CD1c-positive myeloid dendritic cell (primary cell): Measurements from ENCODE around the gene PHYKPL.

Experiments
- DNase-seq: peaks from one replicate; pipeline ENCODE4 v3.0.0-alpha.2; 2016; ENCODE audit errors: extremely low spot score

PHYKPL gene

GRCh38 chr5:178223828-178224335 is 8.7 kb downstream of the PHYKPL start:
- no peak for DNase-seq

- no peak for DNase-seq
Measured at GRCh38 chr5:178223196-178223773, 9.3 kb downstream of the PHYKPL start.

- no peak for DNase-seq
Measured at GRCh38 chr5:178222292-178222691, 10.3 kb downstream of the PHYKPL start.

- DNase-seq: no peak
Measured at GRCh38 chr5:178221853-178222252, 10.7 kb downstream of the PHYKPL start.

- DNase-seq: peak; percentile 46
Measured at GRCh38 chr5:178221282-178221681, 11.3 kb downstream of the PHYKPL start.

- no peak for DNase-seq
Measured at GRCh38 chr5:178218827-178219226, 13.8 kb downstream of the PHYKPL start.

- no peak for DNase-seq
Measured at GRCh38 chr5:178218237-178218776, 14.3 kb downstream of the PHYKPL start.

GRCh38 chr5:178216779-178217178 is 15.8 kb downstream of the PHYKPL start:
- no peak for DNase-seq

- no peak for DNase-seq
Measured at GRCh38 chr5:178216088-178216534, 16.5 kb downstream of the PHYKPL start.

GRCh38 chr5:178215280-178216002 is 17.2 kb downstream of the PHYKPL start:
- no peak for DNase-seq

- DNase-seq: no peak
Measured at GRCh38 chr5:178214160-178214803, 18.3 kb downstream of the PHYKPL start.

- no peak for DNase-seq
Measured at GRCh38 chr5:178213748-178214151, 18.9 kb downstream of the PHYKPL start.

- no peak for DNase-seq
Measured at GRCh38 chr5:178213003-178213461, 19.6 kb downstream of the PHYKPL start.

- DNase-seq: no peak
Measured at GRCh38 chr5:178212241-178213002, 20.2 kb downstream of the PHYKPL start.

- no peak for DNase-seq
Measured at GRCh38 chr5:178211095-178212048, 21.2 kb downstream of the PHYKPL start.

GRCh38 chr5:178210686-178211085 is 21.9 kb downstream of the PHYKPL start:
- no peak for DNase-seq

- DNase-seq: no peak
Measured at GRCh38 chr5:178210073-178210535, 22.5 kb downstream of the PHYKPL start.

GRCh38 chr5:178209334-178210072 is 23.1 kb downstream of the PHYKPL start:
- no peak for DNase-seq

GRCh38 chr5:178208540-178209227 is 23.9 kb downstream of the PHYKPL start:
- DNase-seq: no peak
